GM19467 (cell line): ENCODE measurements around the gene MSS51.

ENCODE experiments used
- ATAC-seq: cut with Tn5 transposase; IDR thresholded peaks from one replicate; pipeline ENCODE4 v1.9.1; 2021; ENCODE audit warnings: mild to moderate bottlenecking, moderate library complexity; ENCODE audit not compliant: unreplicated experiment

Gene MSS51

DNA sequence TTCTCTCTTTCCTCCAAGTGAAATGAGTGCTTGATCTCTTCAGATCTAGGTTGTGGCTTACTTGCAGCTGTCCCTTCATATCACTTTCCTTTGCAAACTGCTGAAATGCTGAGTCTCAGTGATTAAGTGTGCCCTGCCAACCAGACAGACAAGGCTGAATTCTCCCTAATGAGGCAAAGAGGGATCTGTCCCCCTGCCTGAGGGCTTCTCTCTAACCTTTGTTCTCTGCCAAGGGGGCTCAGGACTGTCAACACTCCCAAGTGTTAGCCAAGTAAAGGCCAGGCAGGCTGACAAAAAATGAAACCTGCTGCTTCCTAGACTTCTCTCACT is at the start of gene MSS51:
Gene MSS51 (minus strand): TSS at position 24 of the 330 bp plus-strand sequence. CDS start 5,277 bp downstream, outside the sequence.
- no peak for ATAC-seq

DNA sequence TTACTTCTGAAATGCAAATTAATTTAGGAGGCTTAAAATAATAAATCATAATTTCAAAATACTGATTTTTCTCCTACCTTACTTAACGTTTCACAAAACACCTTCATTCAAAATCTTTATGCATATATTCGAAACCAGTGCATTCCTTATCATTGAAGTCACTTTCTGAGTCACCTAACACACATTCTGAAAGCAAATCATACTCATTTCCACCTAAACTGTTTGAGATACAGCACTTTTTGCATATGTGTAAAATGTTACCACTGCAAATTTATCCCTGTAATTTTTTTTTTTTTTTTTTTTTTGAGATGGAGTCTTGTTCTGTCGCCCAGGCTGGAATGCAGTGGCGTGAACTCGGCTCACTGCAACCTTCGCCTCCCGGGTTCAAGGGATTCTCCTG is 46.8 kb upstream of the MSS51 start:
- ATAC-seq, result no peak

DNA sequence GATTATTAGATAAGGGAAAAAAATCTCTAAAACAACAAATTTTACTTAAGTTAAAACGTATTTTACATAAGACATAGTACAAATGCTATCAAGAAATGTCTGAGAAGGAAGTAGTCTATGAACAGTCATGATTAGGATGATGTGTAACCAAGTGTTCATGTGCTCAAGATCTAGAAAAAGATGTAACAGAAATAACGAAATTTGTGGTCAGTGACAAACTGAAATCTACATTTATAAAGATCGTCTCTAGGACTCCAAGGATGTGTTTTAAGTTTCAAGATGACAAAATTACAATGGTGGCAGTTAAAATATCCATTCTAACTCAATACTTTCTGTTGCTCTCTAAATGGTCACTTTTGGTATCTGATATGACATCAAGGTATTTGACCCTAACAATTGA is 45.3 kb upstream of the MSS51 start:
- ATAC-seq, result no peak

DNA sequence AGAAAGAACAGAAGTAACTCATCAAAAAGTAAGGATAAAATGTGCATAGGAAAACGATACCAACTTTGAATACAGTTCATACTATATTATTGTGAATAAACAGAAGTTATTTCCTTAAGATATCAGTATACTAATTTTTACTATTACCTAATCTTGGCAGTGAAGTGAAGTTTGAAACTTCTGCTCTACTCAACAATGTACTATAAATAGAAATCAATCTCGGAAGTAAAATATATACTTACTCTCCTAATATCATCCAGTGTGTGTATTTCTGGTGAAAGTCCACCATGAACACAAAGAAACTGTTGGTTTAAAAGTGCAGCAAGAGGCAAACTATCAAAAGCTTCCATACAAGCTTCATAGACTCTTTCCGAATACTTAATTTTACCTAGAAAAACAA is 37.9 kb upstream of the MSS51 start:
- no peak for ATAC-seq

DNA sequence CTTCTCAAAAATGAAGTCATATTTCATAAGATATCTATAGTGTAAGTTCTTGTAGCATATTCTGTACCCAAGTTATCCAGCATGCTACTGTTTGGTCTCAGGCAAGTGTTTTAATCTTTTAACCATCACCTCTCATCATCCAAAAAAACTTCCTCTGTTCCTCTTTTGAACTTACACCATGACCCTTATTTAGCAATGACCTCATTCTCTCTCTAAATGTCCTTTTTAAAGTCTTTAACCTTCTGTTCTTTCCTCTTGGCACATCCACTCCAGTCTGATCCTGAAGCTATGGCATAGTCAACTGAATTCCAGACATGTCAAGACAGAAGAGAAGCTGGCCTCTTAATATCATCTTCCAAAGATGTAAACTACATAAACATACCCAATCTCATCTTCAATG is 36.2 kb upstream of the MSS51 start:
- ATAC-seq, result no peak

DNA sequence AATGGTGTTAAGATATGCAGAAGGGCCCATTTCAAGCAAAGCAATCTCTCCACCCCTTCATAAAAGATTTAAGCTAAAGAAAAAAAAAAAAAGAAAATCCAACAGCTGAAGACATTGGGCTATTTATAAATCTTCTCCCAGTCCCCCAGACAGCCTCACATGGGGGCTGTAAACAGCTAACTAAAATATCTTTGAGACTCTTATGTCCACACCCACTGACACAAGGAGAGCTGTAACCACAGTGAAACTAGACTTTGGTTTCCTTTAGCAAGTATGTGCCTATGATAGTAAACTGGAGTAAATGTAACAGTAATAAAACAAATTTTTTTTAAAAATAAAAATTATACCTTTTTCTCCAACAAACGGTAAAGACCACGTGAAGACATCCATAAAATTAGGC is 33.8 kb upstream of the MSS51 start:
- no peak for ATAC-seq

DNA sequence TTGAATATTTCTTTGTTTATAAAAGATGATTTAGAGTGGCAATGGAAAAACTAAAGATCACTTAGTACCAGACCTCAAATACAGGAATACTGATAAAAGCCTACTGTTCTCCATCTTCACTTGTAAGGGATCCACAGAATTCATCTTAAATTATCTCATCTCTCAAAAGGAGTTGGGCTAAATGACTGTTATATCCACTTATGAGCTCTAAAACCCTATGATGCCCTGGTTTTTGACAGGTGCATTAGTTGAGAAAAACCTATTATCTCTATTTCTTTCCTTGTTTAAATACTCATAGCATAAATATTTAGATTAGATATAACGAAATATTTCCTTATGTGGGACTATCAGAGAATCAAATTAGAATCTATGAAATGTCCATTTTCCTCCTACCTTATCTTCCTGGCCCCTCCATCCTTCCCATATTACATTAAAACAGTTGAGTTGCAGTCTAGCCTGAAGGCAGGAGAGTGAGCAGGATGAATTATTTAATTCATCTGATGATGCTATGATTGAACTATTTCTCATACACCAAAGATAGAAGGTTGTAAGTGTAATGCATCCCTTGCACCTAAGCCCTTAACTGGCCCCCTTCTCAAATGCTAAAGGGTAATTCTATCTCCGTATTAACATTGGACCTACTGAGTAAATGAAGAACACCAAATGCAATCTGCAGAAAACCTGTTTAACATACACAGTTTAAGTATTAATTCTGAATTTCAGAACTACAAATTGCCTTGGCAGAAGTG is 32.8 kb upstream of the MSS51 start:
- ATAC-seq, result no peak

DNA sequence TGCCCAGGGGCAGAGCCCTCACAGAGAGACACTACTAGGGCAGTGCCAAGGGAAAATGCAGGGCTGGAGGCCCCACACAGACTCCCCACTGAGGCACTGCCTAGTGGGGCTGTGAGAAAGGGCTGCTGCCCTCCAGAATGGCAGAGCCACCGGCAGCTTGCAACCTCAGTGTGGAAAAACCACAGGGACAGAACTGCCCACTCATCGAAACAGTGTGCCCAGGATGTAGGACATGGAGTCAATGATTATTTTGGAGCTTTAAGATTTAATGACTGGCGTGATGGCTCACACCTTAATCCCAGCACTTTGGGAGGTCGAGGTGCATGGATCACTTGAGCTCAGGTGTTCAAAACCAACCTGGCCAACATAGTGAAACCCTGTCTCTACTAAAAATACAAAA is 27.5 kb upstream of the MSS51 start:
- ATAC-seq, result no peak

DNA sequence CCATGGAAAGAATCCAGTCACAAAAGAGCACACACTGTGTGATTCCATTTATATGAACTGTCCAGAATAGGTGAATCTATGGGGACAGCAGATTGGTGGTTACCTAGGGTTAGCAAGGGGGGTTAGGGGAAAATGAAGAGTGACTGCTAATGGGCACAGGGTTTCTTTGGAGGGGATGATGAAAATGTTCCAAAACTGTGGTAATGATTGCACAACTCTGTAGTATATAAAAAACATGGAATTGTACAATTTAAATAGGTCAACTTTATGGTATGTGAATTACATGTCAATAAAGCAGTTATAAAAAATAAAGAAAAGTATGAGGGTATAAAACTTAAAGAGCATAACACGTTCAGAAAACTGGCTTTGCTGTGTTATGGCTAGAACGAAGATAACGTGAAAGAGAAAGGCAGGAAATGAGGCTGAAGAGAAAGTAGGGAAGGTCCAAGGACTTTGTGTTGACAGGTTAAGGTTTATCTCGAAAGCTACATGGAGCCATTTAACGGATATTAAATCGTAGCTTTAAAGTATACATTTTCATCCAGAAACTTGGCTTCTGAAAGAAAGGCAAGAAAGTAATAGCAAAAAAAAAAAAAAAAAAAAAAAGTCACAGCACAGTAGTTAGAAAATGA is 26.4 kb upstream of the MSS51 start:
- no peak for ATAC-seq

DNA sequence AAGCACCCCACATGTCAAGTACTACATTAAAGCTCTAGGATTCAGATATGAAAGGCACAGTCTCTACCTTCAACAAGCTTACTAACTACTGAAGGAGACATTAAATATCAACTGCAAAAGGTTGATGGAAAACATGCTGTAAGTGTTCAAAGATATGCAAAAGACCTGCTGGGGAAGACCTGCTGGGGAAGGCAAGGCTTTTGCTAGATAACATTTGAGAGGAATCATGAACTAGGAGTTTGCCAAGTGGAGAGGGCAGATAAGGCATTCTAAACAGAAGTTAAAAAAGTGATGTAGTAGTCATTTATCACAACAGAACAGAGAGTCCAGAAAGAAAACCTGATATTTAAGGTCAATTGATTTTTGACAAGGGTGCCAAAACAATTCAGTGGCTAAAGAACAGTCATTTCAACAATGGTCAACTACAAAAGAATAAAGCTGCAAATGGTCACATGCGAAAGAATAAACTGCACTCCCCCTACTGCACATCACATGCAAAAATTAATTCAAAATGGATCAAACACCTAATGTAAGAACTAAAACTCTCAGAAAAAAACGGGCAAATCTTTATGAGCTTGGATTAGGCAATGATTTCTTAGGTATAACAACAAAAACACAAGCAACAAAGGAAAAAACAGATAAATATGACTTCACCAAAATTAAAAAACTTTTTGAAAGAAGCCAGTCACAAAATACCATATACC is 23.0 kb upstream of the MSS51 start:
- ATAC-seq, result no peak

DNA sequence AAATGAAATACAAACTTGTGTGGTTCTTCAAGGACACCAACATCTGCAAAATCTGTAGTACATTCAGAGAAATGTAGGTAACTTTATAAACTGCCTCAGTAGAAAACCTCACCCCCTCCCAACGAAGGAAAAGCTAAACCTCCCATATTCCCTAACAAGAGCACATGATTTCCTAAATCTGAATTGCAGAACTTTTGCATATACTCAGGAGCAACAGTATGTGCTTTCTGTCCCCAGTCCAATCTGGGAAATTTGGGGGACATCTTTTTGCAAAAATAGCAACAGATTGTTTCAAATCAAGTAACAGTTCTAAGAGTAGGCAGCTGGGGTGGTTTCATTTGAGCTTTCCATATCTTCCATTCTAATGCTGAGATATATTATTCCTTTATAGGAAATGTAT is 15.8 kb upstream of the MSS51 start:
- no peak for ATAC-seq

DNA sequence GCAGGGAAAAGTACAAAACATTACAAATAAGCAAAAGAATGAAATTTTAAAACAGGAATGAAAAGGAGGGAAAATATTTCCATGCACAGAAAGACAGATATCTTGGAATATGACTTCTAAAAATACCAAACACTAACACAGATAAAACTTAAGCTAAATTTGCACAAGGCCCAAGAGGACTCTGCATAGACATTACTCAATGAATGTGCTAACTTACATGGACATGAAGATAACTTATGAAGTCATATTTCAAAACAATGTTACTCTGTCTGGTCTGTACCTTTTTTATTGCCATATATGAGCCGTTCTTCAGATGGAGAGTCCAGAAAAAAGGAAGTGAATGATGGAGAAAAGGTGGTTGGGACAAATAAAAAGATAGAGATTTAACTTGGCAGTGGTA is 15.0 kb upstream of the MSS51 start:
- no peak for ATAC-seq

DNA sequence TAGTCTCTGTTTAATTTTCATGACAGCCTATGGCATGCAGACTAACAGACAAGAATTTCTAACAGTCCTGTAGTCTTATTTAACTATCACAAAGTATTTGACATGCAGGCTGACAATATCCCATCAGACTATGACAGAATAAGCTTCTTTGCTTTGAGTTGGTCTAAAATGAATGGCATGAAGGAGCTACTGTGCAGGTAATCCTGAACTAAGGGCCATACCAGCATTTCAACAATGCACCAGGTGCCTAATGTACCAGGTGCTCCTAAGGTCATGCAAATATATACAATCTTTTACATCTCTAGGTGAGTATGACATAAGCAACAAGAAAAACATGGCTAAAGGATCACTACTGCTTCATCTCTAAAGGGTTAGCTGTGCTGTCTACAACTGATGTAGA is 13.6 kb upstream of the MSS51 start:
- no peak for ATAC-seq

DNA sequence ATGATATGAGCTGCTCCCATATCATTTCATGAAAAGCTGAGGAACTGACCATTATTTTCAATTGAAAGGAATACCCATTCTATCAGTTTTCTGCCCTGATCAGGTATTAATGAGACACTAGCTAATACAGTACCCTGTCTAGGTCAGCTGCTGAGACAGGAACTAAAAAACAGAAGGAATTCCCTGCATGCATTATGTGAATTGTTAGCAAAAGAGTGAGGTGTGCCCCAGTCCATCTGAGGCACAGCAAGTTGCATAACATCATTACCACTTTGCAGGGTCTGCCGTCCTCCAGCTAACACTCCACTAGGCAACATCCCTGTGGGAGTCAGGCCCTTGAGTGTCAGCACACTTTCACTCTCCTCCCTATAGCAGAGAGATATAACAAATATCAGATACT is 11.1 kb upstream of the MSS51 start:
- no peak for ATAC-seq

DNA sequence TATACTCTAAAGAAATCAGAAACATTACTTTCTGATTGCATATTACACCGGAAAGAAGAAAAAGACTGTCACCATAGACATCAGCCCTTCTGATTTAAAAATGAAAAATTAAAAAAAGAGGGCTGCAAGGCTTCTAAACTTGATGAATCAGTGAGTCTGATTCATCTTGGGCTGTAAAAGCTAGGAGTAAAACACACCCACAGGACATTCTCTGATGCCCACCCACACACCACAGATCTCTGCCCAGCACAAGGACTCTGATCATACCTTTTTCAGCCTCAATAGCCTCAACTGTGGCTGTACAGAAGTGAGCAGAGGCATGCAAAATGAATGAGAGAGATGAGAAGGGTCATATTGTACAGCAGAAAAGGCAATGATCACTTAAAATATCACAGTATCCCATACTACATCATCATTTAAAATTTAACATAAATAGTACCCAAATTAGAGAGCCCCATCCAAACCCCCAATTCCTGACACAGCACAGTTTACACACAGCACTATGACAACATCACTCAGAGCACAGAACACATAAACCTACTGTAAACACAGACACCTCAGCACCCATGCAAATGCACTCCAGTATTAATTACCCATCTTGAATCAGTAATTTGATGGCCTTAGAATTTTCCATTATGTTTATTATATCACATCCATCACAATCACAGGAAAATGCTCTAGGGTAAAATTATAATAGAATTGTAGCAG is 6.4 kb upstream of the MSS51 start:
- ATAC-seq, result no peak

DNA sequence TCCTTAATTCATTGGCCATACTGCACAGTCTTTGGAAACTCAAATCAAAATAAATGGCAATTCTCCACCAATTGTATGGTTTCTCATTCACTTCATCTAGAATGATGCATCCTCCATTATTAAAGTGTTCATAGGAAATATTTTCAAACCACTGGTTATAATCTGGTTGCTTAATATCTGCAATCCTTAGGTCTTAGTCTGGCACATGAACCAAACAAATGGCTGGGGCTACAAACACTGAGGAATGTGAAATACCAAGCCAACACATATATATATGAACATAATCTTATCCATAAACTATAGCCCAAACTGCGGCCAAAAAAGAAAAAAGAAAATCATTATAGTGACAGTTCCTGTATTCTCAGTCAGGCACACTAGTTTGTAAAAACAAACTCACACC is 5.7 kb upstream of the MSS51 start:
- no peak for ATAC-seq

DNA sequence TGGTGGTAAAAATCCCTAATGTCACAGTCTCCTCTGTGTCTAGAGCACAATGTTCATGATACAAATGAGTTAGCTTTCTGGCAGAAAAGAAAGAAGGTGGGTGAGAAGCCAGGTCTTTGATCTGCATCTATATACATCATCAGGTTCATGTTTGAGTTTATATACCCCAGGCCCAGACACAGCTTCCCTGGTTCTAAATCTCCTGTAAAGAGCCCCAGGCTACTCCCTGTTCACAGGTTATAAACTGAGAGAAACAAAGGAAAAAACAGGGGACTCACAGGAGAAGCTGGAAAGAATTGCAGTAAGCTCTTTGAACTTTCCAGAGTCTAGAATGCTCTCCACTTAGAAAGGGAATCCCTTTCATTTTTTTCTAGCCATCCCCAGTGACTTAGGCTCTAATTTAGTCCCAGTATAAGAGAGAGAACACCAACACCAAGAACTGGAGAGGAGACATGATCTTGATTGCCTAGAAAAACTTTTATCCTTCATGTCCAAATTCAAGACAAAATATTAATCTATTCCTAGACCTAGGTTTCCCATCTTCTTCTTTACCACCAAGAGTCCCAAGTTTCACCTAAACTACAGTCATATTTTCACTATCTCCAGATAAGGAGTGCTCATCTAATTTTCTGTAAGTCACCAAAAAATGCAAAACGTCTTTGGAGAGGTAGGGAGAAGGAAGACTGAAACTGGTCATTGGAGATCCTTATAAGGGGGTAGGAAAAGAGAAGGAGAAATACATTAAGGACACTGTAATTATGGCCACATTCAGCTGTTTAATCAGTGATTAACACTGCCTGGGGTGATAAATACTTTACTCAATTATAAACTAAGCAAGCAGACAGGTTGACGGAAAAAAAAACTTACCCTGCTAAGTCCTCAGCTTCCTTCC is 469 bp downstream of the MSS51 start:
- no peak for ATAC-seq

DNA sequence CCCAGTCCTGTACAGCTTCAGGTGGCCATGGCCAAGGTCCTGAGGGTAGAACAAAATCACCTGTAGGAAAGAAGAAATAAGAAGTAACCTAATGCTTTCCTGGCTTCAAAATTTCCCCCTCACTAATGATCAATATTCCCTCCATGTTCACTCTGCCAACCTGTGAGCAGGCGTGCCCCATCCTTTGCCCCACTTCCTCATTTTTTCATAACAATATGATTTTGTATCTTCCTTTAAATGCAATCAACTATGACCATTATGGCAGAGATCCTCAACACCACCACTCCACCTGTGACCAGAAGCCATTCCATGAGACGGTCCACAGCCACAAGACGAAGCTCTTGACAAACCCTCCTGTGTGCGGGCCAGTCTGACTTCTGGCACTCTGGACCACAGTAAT is 7.0 kb downstream of the MSS51 start:
- ATAC-seq, result no peak

DNA sequence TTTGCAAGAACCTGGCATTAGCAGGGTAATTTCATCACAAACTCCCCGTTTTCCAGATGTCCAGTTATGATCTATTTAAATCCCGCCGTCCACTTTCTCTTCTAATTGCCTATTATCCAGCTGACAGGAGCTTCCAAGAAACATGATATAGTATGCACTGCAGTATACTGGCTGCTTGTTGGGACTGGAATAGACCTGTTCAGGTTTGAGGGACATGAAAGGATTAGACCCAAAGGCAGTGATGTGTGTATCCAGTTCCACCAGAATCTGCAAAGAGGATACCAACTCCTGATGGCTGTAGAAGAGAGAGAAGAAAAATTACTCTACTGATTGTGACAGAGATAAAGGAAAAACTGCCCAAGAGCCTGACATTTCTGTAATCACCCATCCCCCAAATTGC is 8.9 kb downstream of the MSS51 start:
- no peak for ATAC-seq

DNA sequence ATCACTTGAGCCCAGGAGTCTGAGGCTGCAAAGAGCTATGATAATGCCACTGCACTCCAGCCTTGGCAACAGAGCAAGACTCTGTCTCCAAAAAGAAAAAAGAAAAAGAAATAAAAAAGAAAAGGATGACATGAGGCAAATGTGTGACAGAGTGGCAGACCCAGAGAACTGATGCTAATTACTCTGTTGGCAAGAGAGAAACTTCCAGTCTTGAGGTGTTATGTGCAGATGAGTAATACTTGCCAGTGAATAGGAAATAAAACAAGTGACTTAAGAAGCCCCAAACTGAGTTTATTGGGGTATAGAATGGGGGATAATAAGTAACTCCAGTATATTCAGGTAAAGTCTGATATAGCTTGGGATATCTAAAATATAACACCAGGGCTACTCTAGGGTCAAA is 10.1 kb downstream of the MSS51 start:
- ATAC-seq, result no peak

DNA sequence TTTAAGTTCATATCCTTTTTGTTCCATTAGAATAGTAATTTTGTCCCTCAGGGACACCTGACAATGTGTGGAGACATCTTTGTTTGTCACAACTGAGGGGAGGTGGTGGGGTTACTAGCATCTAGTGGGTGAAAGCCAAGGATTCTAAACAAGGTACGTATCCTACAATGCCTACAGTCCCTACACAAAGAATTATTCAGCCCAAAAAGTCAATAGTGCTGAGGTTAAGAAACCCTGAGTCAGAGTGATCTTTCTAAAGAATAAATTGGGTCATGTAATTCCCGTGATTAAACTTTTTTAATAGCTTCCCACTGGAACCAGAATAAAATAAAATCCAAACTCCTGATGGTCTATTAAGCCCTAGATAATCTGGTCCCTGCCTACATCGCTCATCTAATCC is 16.8 kb downstream of the MSS51 start:
- ATAC-seq, result no peak
